HG03469 (cell line): ENCODE measurements around the gene CFAP299.
"Not testable (repeated sequence)": the region's sequence is repeated elsewhere in the genome, so short reads cannot be mapped to it uniquely, and the experiment has no call there.

Experiments
- ATAC-seq: cut with Tn5 transposase; IDR thresholded peaks from one replicate; pipeline ENCODE4 v1.9.1; 2021; ENCODE audit warnings: mild to moderate bottlenecking, moderate library complexity, moderate number of reproducible peaks; ENCODE audit not compliant: unreplicated experiment

The CFAP299 gene

DNA sequence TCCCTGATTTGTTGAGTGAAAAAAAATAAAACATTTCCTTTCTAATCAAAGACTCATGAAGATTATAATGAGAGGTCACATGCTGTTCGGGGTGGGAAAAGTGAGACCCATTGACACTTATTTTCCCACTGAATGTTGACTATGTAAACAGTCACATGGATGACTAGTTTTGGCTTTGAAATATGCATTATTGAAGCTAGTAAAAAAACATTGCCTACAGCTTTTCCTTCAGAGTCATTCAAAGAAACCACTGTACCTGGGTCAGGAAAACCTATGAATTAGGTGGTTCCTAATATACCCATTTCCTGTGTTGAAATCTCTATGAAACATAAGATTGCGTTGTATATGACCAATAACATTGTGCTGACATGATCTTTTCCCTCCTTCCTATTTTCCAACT lies 251.2 kb downstream of the CFAP299 start:
- ATAC-seq = no peak

DNA sequence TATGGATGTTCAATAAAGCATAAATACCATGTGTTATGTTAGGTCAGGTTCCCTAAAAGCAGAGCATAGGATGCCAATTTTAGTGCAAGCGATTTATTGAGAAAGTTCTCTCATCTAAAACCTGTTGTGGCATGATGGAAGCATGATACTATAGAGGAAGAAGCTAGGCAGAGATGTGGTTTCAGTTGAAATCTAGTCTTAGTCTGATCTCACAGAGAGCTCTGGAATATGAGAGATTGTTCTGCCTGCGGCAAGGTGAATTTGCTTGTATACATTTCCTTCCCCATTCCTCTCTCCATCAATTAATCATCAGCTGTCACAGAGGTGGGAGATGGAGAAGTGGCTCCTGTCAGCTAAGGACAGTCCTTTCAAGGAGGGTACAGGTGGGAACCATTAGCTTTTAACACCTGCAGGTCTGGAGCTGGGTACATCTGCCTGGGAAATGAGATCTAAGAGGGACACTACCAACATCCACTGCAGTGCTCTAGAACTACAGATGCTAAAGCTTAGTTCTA lies 252.4 kb downstream of the CFAP299 start:
- ATAC-seq = no peak

DNA sequence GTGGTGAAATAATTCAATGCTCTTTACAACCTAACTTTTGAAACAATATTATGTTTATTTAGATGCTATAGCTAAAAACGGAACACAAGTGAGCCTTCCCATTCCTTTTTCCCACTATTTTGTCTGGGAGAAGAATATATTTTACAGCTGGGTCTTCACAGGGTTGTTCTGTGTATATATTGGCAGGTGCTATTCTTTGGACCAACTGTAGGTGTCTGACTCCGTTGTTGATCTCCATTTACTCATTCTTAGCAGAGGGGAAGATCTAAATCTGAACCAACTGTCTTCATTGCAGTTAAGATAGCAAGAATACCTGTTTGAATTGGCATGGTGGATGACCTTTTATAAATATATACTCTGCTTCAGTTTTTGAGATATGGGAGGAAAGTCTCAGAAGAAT lies 257.4 kb downstream of the CFAP299 start:
- peak; percentile 81 for ATAC-seq

DNA sequence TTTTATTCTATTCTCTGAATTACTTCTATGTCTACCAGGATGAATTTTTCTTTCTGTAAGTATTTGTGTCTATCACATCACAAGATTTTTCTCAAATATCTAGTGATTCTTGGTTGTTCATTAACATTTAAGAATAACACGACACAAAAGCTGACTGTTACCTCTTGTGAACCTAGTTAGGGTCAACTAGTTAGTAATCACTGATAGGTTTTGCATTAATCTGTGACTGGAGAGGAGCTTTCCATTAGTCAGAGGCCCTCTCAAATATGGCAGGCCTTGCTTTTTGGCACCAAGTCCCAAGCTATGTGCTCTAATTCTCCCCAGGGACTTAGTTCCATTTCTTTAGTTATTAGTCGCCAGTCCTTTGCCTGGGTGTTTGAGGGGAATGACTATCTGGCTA lies 259.2 kb downstream of the CFAP299 start:
- ATAC-seq = no peak

DNA sequence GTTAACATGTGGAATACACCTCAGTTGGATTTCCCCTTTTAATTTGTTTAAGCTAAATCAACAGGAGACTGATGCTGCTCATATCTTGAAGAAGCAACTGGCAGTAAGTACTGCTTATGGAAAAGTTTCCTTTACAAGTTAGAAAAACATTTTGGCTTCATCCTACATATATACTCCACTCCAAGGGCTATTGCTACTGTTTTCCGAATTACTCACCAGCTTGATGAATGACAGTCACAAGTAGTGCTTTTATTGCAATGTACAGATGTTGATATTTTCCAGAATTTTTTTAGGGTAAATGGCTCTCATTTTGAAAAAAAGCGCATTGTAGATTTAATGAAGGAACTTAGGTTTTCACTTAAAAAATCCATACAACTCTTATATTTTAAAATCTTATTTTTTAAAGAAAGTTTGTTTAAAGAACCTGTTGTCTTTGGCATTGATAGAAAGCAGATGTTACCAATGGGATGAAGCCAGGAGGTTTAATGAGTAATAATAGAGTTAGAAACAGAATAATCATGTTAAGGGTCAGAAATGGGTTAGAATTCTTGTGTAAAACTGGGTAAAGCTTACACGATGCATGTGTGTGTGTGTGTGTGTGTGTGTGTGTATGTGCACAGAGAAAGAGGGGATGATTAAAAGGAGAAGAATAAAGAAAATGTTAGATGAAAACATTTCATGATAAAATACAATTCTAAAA lies 272.9 kb downstream of the CFAP299 start:
- no peak for ATAC-seq

DNA sequence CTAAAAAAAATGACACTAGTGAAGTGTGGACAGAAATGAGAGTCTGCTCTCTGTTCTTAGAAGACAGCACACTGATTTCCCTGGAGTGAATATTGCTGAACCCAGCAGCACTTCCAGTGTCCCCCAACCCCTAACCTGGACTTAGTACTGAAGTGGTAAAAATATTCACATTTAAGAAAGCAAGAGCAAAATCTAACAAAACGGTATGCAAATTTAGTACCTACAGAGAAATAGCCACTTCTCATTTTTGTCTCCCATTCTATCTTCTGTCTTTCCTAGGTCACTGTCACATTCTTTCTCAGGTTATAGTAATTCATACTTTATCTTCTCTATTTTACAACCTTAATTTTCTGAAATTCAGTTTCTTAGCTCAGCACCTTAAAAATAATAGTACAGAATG lies 274.7 kb downstream of the CFAP299 start:
- ATAC-seq = no peak

DNA sequence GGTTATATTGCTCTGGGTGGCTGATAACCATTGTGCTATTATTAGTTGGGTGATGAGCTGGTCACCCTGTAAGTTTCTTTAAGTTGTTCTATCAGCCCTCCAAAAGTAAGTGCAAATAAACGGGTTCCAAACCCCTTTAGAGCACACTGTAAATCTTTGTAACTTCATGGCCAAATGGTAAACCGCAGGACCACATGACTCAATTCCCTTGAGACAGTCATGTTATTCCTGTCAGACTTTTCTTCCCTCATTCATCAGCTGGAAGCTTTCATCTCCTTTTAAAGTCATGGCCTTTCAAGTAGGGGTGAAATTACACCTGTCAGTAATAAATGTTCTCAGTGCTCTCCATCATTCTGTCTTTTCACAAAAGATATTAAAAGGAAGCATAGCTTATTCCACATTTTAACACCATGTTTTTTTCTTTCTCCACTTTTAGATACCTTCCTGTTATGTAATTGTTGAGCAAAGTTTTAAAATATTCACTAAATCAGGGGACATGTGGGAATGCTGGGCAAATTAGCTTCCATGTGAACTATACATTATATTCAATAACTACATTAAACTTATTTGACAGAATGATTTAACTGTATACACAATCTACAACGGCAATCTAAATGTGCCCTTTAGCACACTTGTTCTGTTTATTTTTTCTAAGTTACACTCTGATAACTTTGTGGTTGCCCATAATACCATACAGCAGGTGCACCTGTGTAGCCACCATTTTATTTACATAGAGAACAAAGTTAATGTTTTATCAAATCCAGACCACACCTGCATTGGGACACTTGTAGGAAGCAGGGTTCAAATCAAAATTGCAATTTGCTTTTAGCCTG lies 275.5 kb downstream of the CFAP299 start:
- peak; percentile 86 for ATAC-seq

DNA sequence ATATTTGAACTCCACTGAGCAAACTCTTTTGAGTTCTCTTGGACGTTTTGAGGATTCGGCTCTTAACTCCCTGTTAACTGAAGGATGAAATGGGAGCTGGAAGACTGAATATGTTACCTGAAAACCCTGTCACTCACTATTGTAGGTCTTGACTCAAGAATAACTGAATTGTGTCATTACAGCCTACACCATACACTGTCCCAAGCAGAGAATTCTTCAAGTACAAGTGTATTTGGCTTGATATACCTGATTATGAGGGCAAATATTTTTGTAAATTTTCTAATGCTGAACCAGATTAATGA lies 276.1 kb downstream of the CFAP299 start:
- ATAC-seq = peak; percentile 5

DNA sequence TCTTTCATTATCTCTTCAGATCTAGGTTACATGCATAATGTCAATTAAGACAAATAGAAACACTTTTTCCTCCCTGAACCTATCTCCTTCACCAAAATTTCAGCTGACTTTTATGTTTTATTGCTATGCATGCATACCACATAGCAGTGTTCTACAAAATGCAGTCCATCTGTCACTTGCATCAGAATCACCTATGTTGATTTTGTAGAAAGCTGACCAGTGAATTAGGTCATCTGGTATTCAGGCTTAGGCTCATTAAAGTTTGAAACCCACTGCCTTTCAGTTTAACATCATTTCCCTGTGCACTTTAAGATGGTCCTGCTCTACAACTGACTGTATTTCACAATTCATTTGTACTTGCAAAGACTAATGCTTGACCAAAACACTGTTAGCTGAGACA lies 277.9 kb downstream of the CFAP299 start:
- ATAC-seq = no peak

DNA sequence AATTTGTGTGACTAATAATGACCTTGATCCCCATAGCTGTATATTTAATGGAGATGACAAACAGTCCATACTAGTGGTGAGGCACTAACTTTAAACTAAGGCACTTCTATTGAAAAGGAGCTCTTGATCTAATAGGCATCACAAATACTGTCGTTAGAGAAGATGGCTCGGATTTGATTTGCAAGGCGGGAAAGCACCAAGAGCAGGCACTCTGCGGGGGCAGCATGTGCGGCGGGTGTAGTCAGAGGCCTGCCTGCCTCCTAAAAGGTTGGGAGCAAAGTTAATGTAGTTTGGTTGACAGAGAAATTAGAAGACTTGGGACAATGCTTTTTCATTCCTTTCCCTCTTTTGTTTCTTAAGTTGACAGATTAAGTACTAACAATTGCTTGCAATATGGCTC lies 278.8 kb downstream of the CFAP299 start:
- no peak for ATAC-seq

DNA sequence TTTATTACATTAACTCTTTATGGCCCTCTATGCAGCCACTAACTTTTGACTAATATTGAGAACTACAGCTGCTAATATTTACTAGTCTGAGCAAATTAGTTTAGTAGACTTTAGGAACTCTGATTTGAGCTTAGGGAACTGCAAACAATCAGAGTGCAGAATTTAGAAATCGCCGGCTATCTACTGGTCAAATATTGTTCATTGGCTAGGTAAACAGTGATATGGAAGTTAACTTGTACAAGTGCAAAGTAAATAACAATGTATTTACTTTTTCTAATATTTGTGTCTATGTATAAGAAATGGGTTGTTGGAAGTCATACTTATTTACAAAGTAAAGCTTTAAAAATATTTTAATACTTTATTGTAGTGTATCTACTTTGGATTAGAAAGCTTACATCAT lies 279.6 kb downstream of the CFAP299 start:
- ATAC-seq = no peak

DNA sequence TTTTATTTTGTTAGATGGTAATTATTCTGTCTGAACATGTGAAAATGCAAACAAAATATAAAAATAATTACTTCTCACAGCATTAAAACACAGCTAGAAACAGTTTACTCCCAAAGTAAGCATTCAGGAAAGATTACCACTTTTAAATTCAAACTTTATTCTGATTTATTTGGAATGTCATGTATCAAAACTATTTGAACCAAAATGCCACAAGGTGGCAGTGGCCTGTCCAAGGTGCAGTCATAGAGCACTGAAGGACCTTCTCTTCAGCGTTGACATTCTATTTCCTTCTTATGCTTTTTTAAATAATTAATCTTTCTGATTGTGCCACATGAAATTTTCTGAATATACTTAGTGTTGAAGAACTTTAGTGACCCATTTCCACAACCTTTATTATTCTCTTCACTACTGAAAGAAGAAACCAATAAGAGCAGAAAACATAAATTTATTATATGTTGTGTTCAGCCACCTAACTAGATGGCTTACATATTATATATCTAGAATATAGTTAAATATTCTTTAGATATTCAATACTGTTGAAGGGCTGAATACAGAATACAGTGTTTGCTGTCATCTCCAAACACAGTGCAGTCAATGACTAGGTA lies 283.6 kb downstream of the CFAP299 start:
- no peak for ATAC-seq

DNA sequence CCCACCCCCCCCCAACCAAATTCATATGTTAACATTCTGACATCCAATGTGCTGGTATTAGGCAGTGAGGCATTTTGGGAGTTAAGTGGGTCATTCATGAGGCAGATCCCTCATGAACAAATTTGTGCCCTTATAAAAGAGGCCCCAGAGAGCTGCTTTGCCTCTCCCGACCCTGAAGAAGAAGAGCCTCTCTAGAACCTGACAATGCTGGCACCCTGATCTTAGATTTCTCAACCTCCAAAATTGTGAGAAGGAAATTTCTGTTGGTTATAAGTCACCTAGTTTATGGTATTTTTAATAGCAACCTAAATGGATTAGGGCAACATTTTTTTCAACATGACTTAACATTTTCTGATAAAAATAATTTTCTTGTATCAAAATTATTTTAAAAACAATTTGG lies 296.3 kb downstream of the CFAP299 start:
- ATAC-seq = no peak

DNA sequence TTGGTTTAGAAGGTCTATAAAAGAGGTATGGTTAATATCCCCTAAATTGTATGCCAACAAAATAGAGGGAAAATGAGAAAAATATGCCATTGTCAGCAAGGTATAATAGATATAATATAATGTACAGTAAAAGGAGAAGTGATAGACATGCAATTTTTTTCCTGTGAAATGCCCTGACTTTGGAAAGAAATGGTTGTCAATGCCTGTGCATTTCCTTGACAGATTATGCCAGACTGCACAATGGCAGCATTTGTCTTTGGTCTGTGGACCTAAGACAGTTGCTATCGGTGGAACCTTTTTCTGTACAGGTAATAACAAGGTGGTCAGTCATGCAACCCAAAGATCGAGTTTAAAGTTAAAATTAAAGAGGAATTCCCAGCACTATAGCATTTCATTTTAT lies 301.7 kb downstream of the CFAP299 start:
- no peak for ATAC-seq

DNA sequence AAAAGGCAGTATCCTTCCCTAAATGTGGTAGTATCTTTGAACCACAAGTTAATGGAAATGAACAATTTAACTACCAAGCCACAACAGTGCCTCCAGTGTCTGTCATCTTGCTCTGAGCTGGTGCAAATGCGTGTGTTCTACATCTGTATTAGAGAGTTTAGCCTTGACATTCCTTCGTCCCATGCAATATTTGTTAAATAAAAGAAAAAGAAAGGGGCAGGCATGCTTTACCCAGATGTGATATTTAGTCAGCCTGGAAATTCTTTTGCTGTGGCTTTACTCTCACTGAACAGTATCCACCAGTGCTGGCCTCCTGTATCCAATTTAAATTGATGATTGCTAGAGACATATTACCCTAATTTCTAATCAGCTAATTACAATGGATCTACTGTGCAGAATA lies 310.5 kb downstream of the CFAP299 start:
- ATAC-seq = no peak

DNA sequence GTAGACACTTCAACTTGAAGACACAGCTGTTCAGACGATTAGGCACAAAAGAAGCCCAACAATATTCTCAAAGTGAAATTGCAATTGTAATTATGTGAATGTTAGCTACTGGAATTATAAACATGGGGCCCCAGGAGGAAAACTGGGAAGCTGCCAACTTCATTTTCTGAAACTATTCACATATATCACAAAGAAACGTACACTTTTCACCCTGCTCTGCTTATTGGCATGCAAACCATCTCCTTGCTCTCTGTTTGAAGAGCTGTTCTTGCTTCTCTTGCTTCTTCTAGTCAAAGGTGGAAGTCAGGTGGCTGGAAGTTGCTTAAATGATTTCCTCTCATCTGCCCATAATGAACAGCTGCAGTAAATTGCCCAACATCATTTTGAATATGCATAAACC lies 320.1 kb downstream of the CFAP299 start:
- ATAC-seq = no peak

DNA sequence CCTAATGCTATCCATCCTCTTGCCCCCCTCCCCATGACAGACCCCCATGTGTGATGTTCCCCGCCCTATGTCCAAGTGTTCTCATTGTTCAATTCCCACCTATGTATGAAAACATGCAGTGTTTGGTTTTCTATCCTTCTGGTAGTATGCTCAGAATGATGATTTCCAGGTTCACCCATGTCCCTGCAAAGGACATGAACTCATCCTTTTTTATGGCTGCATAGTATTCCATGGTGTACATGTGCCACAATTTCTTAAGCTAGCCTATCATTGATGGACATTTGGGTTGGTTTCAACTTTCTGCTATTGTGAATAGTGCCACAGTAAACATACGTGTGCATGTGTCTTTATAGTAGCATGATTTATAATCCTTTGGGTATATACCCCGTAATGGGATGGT lies 334.6 kb downstream of the CFAP299 start:
- ATAC-seq = not testable (repeated sequence)

DNA sequence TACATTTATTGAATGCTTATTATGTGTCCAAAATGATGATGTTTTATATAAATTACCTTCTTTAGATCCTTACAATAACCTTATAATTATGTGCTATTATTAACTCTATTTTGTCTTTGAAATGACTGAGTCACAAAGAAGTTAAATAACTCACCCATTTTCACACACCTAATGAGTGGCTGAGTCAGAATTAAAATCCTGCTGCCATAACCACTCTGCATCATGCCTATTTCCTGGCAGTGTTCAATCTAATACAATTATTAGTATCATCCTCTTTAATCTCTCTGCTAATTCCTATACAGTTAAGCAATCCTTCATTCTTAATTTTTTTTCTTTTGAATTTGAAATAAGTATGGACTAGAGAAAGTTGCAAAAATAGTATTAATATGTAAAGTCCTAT lies 342.9 kb downstream of the CFAP299 start:
- no peak for ATAC-seq

DNA sequence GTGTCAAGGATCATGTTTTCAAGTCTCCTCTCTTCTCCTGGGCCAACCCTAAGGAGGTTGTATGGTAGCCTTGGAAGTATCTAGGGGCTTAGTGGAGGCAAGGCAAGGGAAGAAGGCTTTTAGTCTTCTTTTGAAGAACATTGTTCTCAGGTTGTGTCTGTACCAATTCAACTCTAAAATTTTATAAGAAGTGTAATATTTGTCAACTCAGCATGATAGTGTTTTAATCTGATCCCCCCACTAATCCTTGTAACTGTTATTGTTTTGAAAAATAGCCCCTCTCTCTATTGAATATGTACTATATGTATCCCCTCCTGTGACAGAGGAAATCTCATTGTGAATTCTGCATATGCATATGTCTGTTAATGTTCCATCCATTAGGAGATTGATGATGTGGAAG lies 345.4 kb downstream of the CFAP299 start:
- no peak for ATAC-seq

DNA sequence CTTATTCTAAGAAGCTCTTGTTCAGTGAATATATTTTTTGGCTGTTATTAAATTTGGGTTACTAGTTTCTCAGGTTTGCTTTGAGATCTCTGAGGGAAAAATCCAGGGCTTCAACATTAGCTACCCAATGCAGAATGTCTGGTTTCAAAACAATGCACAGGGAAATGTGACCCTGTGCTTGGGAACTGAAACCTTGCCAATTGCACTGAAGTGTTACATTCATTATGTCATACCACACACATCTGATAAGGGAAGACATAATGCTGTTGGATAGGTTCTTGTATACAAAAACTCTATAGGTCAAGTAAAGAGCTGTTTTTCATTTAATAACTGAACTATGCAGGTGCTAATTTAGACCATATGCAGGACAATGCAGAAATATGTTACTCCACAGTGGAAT lies 349.7 kb downstream of the CFAP299 start:
- ATAC-seq = no peak

DNA sequence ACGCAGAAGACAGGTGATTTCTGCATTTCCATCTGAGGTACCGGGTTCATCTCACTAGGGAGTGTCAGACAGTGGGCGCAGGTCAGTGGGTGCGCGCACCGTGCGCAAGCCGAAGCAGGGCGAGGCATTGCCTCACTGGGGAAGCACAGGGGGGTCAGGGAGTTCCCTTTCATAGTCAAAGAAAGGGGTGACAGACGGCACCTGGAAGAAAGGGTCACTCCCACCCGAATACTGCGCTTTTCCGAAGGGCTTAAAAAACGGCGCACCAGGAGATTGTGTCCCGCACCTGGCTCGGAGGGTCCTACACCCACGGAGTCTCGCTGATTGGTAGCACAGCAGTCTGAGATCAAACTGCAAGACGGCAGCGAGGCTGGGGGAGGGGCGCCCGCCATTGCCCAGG lies 352.2 kb downstream of the CFAP299 start:
- ATAC-seq = not testable (repeated sequence)

DNA sequence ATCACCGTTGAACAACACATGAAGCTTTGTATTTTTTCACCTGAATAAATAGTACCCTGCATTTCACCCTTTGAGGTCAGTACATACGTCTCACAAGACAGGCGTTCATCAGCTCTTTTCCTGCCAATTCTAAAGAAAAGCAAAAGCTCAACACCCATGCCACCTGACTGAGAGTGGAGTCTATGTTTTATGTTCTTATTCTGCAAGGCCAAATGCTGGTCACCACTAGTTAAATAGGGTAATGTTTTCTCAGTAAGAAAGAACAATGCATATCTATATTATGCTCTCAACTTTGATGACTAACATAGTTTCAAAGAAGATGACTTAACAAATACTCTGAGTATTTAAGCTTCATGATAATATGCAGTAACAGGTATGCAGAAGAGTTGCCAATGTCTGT lies 358.6 kb downstream of the CFAP299 start:
- no peak for ATAC-seq
